Measurements from ENCODE around the gene CHAT. TPM values are rescaled to one million over a fixed set of nuclear protein-coding genes. Genes with fewer than 3 reads are reported as not detected.

CHAT gene
- total and polyA plus RNA-seq, 2 experiments from 2014 or later = not detected

DNA sequence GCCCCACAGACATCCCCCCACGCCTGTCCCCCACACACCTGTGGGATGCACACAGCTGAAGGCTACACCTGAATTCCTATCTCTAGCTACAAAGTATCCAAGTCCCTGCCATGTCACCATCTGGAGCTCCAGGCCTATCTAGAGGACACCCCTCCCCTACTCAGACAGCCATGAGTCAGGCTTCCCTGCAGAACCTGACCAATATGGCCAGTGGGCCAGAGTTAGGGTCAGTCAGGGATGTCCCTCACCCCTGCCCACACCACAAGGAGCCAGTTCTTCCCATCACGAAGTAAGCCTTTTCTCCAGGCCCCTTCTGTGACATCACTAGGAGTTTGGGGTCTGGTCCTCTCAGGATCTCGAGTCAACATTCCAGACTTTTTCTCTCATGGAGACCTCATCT is 14.3 kb upstream of the CHAT start:
- Histone ChIP-seq H3K79me2 (ENCODE audit: insufficient read depth) (no peaks in the 10 kb centered on the region), H3K9me2 (ENCODE audit: insufficient read depth) (no peaks in the 10 kb centered on the region), H3K4me1 (ENCODE audit: insufficient read depth) (peaks cover 21% of the 10 kb centered on the region), H3K4me3 (no peak overlapping the region), H3F3A (ENCODE audit: insufficient read depth) (peaks cover 3% of the 10 kb centered on the region; the same call in 1 of the 2 replicates), H2AFZ (no peak overlapping the region), H3K27me3 (replicated peaks; ENCODE audit: insufficient read depth) (peaks cover 18% of the 10 kb centered on the region), H3K4me2 (ENCODE audit: unreplicated experiment) (no peak overlapping the region), H3K9me3 (ENCODE audit: low read depth) (no peaks in the 10 kb centered on the region), H4K20me1 (ENCODE audit: insufficient read depth) (no peaks in the 10 kb centered on the region), H3K36me3 (ENCODE audit: low read depth) (no peaks in the 10 kb centered on the region), H3K27ac (no peak overlapping the region), H3K9ac (no peak overlapping the region)
- 46 to 54% methylated on average over 3 of the region's 3 CpGs for WGBS, 2 experiments (ENCODE audit: low coverage in 1 of 2, low lambda C conversion rate in 2 of 2, missing lambda C conversion rate in 2 of 2)
- no peak for DNase-seq
- no peak for TF ChIP-seq EZH2 (IDR thresholded peaks at IDR 0.05; ENCODE audit: insufficient read depth, poor library complexity, severe bottlenecking)
- no peak for TF ChIP-seq EZH2phosphoT487 (IDR thresholded peaks at IDR 0.05; ENCODE audit: insufficient read depth, low read depth)
- in situ Hi-C loops (cut with MboI) = loop anchor here (25.0 kb wide), 2 partner anchors 313 to 613 kb away; no protein-coding TSS in a partner anchor

DNA sequence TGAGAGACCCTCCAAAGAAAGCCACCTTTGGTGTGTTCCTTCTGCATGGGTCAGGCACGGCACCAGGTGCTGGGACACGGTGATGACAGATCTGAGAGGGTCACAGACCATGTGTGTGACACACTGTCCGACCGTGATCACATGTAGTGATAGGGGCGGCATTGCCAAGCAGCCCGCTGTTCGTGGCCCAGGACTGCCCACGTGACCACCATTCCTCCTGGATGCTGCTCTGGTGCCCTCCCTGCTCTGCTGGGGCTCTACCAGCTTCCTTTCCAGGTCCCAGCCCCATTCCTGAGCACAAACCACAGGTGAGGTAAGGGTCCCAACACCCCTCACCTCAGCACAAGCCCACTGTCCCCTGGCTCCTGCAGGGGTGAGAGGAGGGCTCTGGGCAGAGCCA is 13.8 kb upstream of the CHAT start:
- H3K27me3 ChIP-seq (replicated peaks; ENCODE audit: insufficient read depth) = peaks cover 18% of the 10 kb centered on the region
- no peaks in the 10 kb centered on the region for H3K9me2 ChIP-seq (ENCODE audit: insufficient read depth)
- in situ Hi-C loops (cut with MboI) = no loop called here
- 59 to 66% methylated on average over 8 of the region's 8 CpGs for WGBS, 2 experiments (ENCODE audit: low coverage in 1 of 2, low lambda C conversion rate in 2 of 2, missing lambda C conversion rate in 2 of 2)
- no peaks in the 10 kb centered on the region for H4K20me1 ChIP-seq (ENCODE audit: insufficient read depth)
- no peak overlapping the region for H2AFZ ChIP-seq
- H3K9me3 ChIP-seq (ENCODE audit: low read depth) = no peaks in the 10 kb centered on the region
- DNase-seq = no peak
- H3K4me2 ChIP-seq (ENCODE audit: unreplicated experiment) = no peak overlapping the region
- no peak overlapping the region for H3K4me3 ChIP-seq
- H3F3A ChIP-seq (ENCODE audit: insufficient read depth) = no peaks in the 10 kb centered on the region
- peaks cover 17% of the 10 kb centered on the region for H3K4me1 ChIP-seq (ENCODE audit: insufficient read depth)
- H3K9ac ChIP-seq = no peak overlapping the region
- H3K27ac ChIP-seq = no peak overlapping the region
- H3K79me2 ChIP-seq (ENCODE audit: insufficient read depth) = no peaks in the 10 kb centered on the region
- no peaks in the 10 kb centered on the region for H3K36me3 ChIP-seq (ENCODE audit: low read depth)
- no peak for TF ChIP-seq EZH2 (IDR thresholded peaks at IDR 0.05; ENCODE audit: insufficient read depth, poor library complexity, severe bottlenecking)
- no peak for TF ChIP-seq EZH2phosphoT487 (IDR thresholded peaks at IDR 0.05; ENCODE audit: insufficient read depth, low read depth)

DNA sequence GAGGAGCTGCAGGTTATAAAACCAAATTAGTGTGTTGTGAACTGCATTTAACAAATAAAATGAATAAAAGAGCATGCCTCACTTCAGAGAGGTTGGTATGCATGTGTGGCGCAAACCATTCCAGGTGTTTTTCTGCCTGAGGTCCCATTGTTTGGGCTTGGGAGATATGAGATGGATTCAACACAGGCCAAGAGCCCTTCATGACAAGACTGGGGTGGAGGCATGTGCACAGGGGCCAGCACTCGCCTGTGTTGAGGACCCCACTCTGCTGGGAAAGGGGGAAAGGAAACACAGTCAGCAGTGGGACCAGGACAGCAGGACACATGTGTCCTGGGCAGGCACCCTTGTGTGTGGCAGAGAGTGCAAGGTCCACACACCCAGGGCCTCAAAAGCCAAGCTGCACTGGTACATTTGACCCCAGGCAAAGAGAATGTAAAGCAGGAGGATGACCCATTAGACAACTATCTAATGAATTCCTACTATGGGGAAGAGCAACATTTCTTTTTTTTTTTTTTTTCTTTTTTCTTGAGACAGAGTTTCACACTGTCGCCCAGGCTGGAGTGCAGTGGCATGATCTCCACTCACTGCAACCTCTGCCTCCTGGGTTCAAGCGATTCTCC is 12.9 kb upstream of the CHAT start:
- TF ChIP-seq EZH2phosphoT487 (IDR thresholded peaks at IDR 0.05; ENCODE audit: insufficient read depth, low read depth) (no peak), EZH2 (IDR thresholded peaks at IDR 0.05; ENCODE audit: insufficient read depth, poor library complexity, severe bottlenecking) (no peak)
- H3K79me2 ChIP-seq (ENCODE audit: insufficient read depth) = no peaks in the 10 kb centered on the region
- no peaks in the 10 kb centered on the region for H4K20me1 ChIP-seq (ENCODE audit: insufficient read depth)
- no peaks in the 10 kb centered on the region for H3K9me2 ChIP-seq (ENCODE audit: insufficient read depth)
- H3K4me1 ChIP-seq (ENCODE audit: insufficient read depth) = peaks cover 17% of the 10 kb centered on the region
- 54 to 65% methylated on average over 4 of the region's 4 CpGs for WGBS, 2 experiments (ENCODE audit: low coverage in 1 of 2, low lambda C conversion rate in 2 of 2, missing lambda C conversion rate in 2 of 2)
- no peaks in the 10 kb centered on the region for H3K9me3 ChIP-seq (ENCODE audit: low read depth)
- H3K4me3 ChIP-seq = no peak overlapping the region
- no peaks in the 10 kb centered on the region for H3K36me3 ChIP-seq (ENCODE audit: low read depth)
- DNase-seq = peak; percentile 51
- no peak overlapping the region for H3K27ac ChIP-seq
- H3F3A ChIP-seq (ENCODE audit: insufficient read depth) = no peaks in the 10 kb centered on the region
- in situ Hi-C loops (cut with MboI) = no loop called here
- no peak overlapping the region for H2AFZ ChIP-seq
- H3K9ac ChIP-seq = no peak overlapping the region
- peaks cover 18% of the 10 kb centered on the region for H3K27me3 ChIP-seq (replicated peaks; ENCODE audit: insufficient read depth)
- H3K4me2 ChIP-seq (ENCODE audit: unreplicated experiment) = no peak overlapping the region

DNA sequence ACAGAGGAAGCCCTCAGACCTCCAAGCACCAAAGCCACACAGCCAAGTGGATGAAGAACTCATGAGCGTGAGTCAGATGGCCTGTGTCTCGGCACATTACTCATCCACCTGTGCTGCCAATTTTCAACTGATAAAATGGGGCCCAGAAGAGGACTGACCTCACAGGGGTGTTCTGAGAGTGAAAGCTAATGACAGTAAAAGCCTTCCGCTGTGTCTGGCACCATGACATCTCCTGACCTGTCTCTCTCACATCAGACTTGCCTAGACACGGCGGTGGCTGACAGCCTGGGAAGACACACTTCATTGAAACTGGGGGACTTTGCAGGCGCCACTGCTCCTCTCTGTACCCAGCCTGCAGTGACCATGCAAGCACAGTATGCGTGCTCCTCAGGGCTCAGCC is 12.0 kb upstream of the CHAT start:
- 70 to 72% methylated on average over 7 of the region's 7 CpGs for WGBS, 2 experiments (ENCODE audit: low coverage in 1 of 2, low lambda C conversion rate in 2 of 2, missing lambda C conversion rate in 2 of 2)
- H2AFZ ChIP-seq = no peak overlapping the region
- no peaks in the 10 kb centered on the region for H3K9me2 ChIP-seq (ENCODE audit: insufficient read depth)

More for the DNA sequence above, 12.0 kb upstream of the CHAT start:
- Histone ChIP-seq H3K36me3 (ENCODE audit: low read depth) (no peaks in the 10 kb centered on the region), H3K4me2 (ENCODE audit: unreplicated experiment) (no peak overlapping the region), H3K9ac (no peak overlapping the region), H3K27me3 (replicated peaks; ENCODE audit: insufficient read depth) (peaks cover 18% of the 10 kb centered on the region), H3F3A (ENCODE audit: insufficient read depth) (no peaks in the 10 kb centered on the region), H3K9me3 (ENCODE audit: low read depth) (no peaks in the 10 kb centered on the region), H3K4me3 (no peak overlapping the region), H4K20me1 (ENCODE audit: insufficient read depth) (no peaks in the 10 kb centered on the region), H3K4me1 (ENCODE audit: insufficient read depth) (peaks cover 17% of the 10 kb centered on the region), H3K79me2 (ENCODE audit: insufficient read depth) (no peaks in the 10 kb centered on the region), H3K27ac (no peak overlapping the region)
- DNase-seq = peak; percentile 82
- in situ Hi-C loops (cut with MboI) = no loop called here
- TF ChIP-seq EZH2 (IDR thresholded peaks at IDR 0.05; ENCODE audit: insufficient read depth, poor library complexity, severe bottlenecking) (no peak), EZH2phosphoT487 (IDR thresholded peaks at IDR 0.05; ENCODE audit: insufficient read depth, low read depth) (no peak)
